GM21737 (cell line): ENCODE results near the gene SLC12A8.

Experiments
- ATAC-seq: cut with Tn5 transposase; IDR thresholded peaks from one replicate; pipeline ENCODE4 v1.9.1; 2021; ENCODE audit warnings: mild to moderate bottlenecking, moderate library complexity; ENCODE audit not compliant: unreplicated experiment

The SLC12A8 gene

GRCh38 chr3:125214738-125215137 lies 2.2 kb upstream of the SLC12A8 start:
- no peak for ATAC-seq

- ATAC-seq = no peak
These were observed 1.5 kb upstream of the SLC12A8 start for GRCh38 chr3:125213946-125214542.

- ATAC-seq = no peak
These were observed 812 bp upstream of the SLC12A8 start for GRCh38 chr3:125213364-125213755.

GRCh38 chr3:125212091-125212508 lies 448 bp downstream of the SLC12A8 start:
- no peak for ATAC-seq

GRCh38 chr3:125211523-125212090 lies 941 bp downstream of the SLC12A8 start:
- no peak for ATAC-seq

- ATAC-seq = no peak
These were observed 4.5 kb downstream of the SLC12A8 start for GRCh38 chr3:125207949-125208568.

- ATAC-seq = no peak
These were observed 5.0 kb downstream of the SLC12A8 start for GRCh38 chr3:125207507-125207906.

- ATAC-seq = no peak
These were observed 5.6 kb downstream of the SLC12A8 start for GRCh38 chr3:125206934-125207333.

- no peak for ATAC-seq
These were observed 8.8 kb downstream of the SLC12A8 start for GRCh38 chr3:125203731-125204130.

- no peak for ATAC-seq
These were observed 10.4 kb downstream of the SLC12A8 start for GRCh38 chr3:125202197-125202596.

GRCh38 chr3:125200731-125201139 lies 11.8 kb downstream of the SLC12A8 start:
- ATAC-seq = peak; percentile 69

- no peak for ATAC-seq
These were observed 17.5 kb downstream of the SLC12A8 start for GRCh38 chr3:125194849-125195601.

GRCh38 chr3:125194061-125194848 lies 18.3 kb downstream of the SLC12A8 start:
- no peak for ATAC-seq

- ATAC-seq = peak; percentile 58
These were observed 20.1 kb downstream of the SLC12A8 start for GRCh38 chr3:125192190-125193035.

GRCh38 chr3:125191730-125192129 lies 20.8 kb downstream of the SLC12A8 start:
- ATAC-seq = no peak

GRCh38 chr3:125191256-125191655 lies 21.3 kb downstream of the SLC12A8 start:
- no peak for ATAC-seq

- no peak for ATAC-seq
These were observed 21.8 kb downstream of the SLC12A8 start for GRCh38 chr3:125190786-125191185.

GRCh38 chr3:125189378-125190165 lies 23.0 kb downstream of the SLC12A8 start:
- ATAC-seq = no peak

GRCh38 chr3:125188955-125189354 lies 23.6 kb downstream of the SLC12A8 start:
- no peak for ATAC-seq
